ENCODE measurements around the gene IFIT1. TPM values are rescaled to one million over a fixed set of nuclear protein-coding genes. Genes with fewer than 3 reads are reported as not detected.

The IFIT1 gene
- 5.7 and 18.6 TPM in 2 replicates for total RNA-seq

GRCh38 chr10:89391907-89392756 lies at the start of gene IFIT1:
Gene IFIT1, plus strand, starts transcription at chr10:89392623. Its CDS starts 90 bp downstream, at chr10:89392713.

GRCh38 chr10:89377705-89378637 lies 14.5 kb upstream of the IFIT1 start, which contains the start of gene IFIT1B:
Gene IFIT1B, plus strand, starts transcription at chr10:89378056. Its CDS starts 80 bp downstream, at chr10:89378136.

DNA sequence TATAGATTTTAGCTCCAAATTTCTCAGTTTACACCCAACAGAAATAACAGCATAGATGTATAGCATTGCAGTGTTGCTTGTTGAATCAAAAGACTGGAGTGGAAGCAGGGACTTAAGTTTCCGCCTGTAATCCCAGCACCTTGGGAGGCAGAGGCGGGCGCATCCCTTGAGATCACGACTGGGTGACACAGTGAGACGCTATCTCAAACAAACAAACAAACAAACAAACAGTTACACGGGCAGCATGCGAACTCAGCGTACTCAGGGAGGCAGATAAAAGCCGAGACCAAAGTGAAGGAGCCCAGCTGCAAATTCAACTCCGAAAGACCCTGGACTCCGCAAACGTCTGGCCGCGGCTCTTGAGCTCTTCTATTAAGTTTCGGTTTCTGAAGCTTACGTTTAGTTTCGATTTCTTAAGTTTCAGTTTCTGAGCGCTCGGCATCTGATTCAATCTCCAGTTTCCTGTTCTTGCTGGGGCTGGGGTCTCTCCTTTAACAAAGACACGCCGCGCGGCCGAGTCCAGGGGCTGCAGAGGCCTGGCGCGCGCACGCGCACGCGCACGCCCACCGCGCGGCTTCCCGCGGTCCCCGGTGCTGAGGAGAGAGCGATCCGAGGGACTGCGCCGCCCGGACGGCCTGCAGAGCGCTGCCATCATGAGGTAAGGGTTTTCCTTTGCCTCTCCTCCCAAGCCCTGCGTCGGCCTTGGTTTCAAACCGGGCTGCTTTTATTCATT lies 21.9 kb downstream of the IFIT1 start, which contains the start of gene IFIT5:
Gene IFIT5 (plus strand): TSS at position 423 of the 733 bp plus-strand sequence. CDS start 231 bp downstream, at position 654.

Other genes starting within 250 kb of the IFIT1 start
- gene CH25H, start 185.3 kb upstream of the IFIT1 start, total RNA-seq = 2.8 TPM in 1 of 2 replicates, not detected in the other
- 63.2 and 90.7 TPM in 2 replicates for gene LIPA, start 140.8 kb upstream of the IFIT1 start, total RNA-seq
- 3.6 and 6.5 TPM in 2 replicates for gene IFIT2, start 90.6 kb upstream of the IFIT1 start, total RNA-seq
- gene IFIT3, start 64.6 kb upstream of the IFIT1 start, total RNA-seq = 8.5 and 14.7 TPM in 2 replicates
- not detected in 2 replicates for gene IFIT1B, start 14.6 kb upstream of the IFIT1 start, total RNA-seq
- gene IFIT5, start 21.9 kb downstream of the IFIT1 start, total RNA-seq = 15.9 and 21.1 TPM in 2 replicates
- 3.6 and 5.8 TPM in 2 replicates for gene SLC16A12, start 143.0 kb downstream of the IFIT1 start, total RNA-seq